Fibroblast of upper back skin (primary cell): ENCODE data around the gene SIL1.
A peak's percentile ranks its signal among the peaks of the same experiment; 100 is the strongest.

Source experiments
- DNase-seq: peaks from one replicate; pipeline ENCODE4 v3.0.0-alpha.2; 2013

Gene SIL1

GRCh38 chr5:138903130-138903775 is 294.9 kb downstream of the SIL1 start:
- peak; percentile 72 for DNase-seq

GRCh38 chr5:138901716-138902115 is 296.5 kb downstream of the SIL1 start:
- peak; percentile 13 for DNase-seq

- DNase-seq, result peak; percentile 50
Measured at GRCh38 chr5:138900281-138900965, 297.7 kb downstream of the SIL1 start.

- DNase-seq, result no peak
Measured at GRCh38 chr5:138898742-138899141, 299.4 kb downstream of the SIL1 start.

- DNase-seq, result no peak
Measured at GRCh38 chr5:138898299-138898698, 299.9 kb downstream of the SIL1 start.
